ENCODE measurements around the gene PARN.

DNA sequence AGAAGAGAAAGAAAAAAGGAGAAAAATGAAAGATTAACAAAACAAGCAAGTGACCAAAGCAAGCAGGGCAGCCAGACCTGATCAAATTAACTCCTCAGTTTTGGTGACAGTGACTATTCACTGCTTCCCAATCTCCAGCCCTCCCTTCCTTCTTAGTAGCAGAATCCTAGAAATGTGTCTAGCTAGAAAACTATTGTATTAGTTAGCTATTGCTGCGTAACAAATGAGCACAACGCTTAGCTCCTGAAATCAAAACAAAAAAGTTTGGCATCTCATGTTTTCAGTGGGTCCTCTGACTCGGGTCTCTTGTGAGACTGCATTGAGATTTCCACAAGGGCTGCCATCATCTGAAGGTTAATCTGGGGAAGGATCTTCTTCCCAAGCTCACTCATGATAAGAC, 213.9 kb downstream of the PARN start:
- TF ChIP-seq POLR2A (IDR thresholded peaks at IDR 0.05) (no peak), POLR2AphosphoS5 (IDR thresholded peaks at IDR 0.05) (no peak)
- TF ChIP-seq, protein P1, sequence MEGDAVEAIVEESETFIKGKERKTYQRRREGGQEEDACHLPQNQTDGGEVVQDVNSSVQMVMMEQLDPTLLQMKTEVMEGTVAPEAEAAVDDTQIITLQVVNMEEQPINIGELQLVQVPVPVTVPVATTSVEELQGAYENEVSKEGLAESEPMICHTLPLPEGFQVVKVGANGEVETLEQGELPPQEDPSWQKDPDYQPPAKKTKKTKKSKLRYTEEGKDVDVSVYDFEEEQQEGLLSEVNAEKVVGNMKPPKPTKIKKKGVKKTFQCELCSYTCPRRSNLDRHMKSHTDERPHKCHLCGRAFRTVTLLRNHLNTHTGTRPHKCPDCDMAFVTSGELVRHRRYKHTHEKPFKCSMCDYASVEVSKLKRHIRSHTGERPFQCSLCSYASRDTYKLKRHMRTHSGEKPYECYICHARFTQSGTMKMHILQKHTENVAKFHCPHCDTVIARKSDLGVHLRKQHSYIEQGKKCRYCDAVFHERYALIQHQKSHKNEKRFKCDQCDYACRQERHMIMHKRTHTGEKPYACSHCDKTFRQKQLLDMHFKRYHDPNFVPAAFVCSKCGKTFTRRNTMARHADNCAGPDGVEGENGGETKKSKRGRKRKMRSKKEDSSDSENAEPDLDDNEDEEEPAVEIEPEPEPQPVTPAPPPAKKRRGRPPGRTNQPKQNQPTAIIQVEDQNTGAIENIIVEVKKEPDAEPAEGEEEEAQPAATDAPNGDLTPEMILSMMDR (IDR thresholded peaks at IDR 0.05): no peak

All from breast epithelium (tissue), 3 donors.